Left hindlimb (tissue), 1 donor: ENCODE results near the gene RPL22.

ENCODE experiments used
- DNase-seq: peaks from one replicate; pipeline ENCODE4 v3.0.0-alpha.2; 2018

RPL22 gene

GRCh38 chr1:6171548-6172124 is 27.8 kb downstream of the RPL22 start:
- no peak for DNase-seq

GRCh38 chr1:6170742-6171201 is 28.6 kb downstream of the RPL22 start:
- DNase-seq, result no peak

- no peak for DNase-seq
These were observed 29.2 kb downstream of the RPL22 start for GRCh38 chr1:6170116-6170741.

- no peak for DNase-seq
These were observed 30.3 kb downstream of the RPL22 start for GRCh38 chr1:6168947-6169586.

- DNase-seq, result no peak
These were observed 31.7 kb downstream of the RPL22 start for GRCh38 chr1:6167391-6168303.

GRCh38 chr1:6166655-6167390 is 32.6 kb downstream of the RPL22 start:
- DNase-seq, result no peak

- no peak for DNase-seq
These were observed 33.2 kb downstream of the RPL22 start for GRCh38 chr1:6166221-6166620.

- no peak for DNase-seq
These were observed 33.9 kb downstream of the RPL22 start for GRCh38 chr1:6165441-6165985.

- DNase-seq, result no peak
These were observed 34.4 kb downstream of the RPL22 start for GRCh38 chr1:6165027-6165426.

GRCh38 chr1:6163973-6164617 is 35.3 kb downstream of the RPL22 start:
- no peak for DNase-seq

- DNase-seq, result no peak
These were observed 36.0 kb downstream of the RPL22 start for GRCh38 chr1:6163191-6163972.

GRCh38 chr1:6162773-6163172 is 36.6 kb downstream of the RPL22 start:
- no peak for DNase-seq

GRCh38 chr1:6162341-6162740 is 37.1 kb downstream of the RPL22 start:
- DNase-seq, result no peak

GRCh38 chr1:6158181-6158580 is 41.2 kb downstream of the RPL22 start:
- no peak for DNase-seq

GRCh38 chr1:6157528-6158174 is 41.7 kb downstream of the RPL22 start:
- DNase-seq, result no peak

GRCh38 chr1:6157132-6157527 is 42.3 kb downstream of the RPL22 start:
- no peak for DNase-seq

- no peak for DNase-seq
These were observed 44.7 kb downstream of the RPL22 start for GRCh38 chr1:6154525-6155319.

GRCh38 chr1:6152882-6153281 is 46.5 kb downstream of the RPL22 start:
- no peak for DNase-seq

- no peak for DNase-seq
These were observed 47.2 kb downstream of the RPL22 start for GRCh38 chr1:6152181-6152580.
